K562 (cell line): Measurements from ENCODE around the gene PGPEP1. TPM values are rescaled to one million over a fixed set of nuclear protein-coding genes. Genes with fewer than 3 reads are reported as not detected.

Experiments
- ARHGAP35 ChIP-seq: fragments of 450-650 bp; IDR thresholded peaks from 2 replicates; pipeline ENCODE4 v1.6.1; 2018; ENCODE audit not compliant: partially characterized antibody
- CCNT2 ChIP-seq: IDR thresholded peaks from 2 replicates; pipeline ENCODE4 v1.6.1; 2011; ENCODE audit warnings: borderline replicate concordance, low read depth, mild to moderate bottlenecking, moderate library complexity, mixed read lengths, low read length; ENCODE audit not compliant: insufficient read length; ENCODE audit errors: extremely low read depth
- CHD2 ChIP-seq: IDR thresholded peaks from 2 replicates; pipeline ENCODE4 v1.6.1; 2011; ENCODE audit warnings: low read depth, low read length
- ELF1 ChIP-seq: fragments of 200-800 bp; sonication (Bioruptor generic); IDR thresholded peaks from 2 replicates; pipeline ENCODE4 v1.6.1; 2016; ENCODE audit warnings: missing genetic modification characterization, missing compliant biosample characterization
- FOXJ2 ChIP-seq: fragments of 200-800 bp; sonication (Bioruptor generic); IDR thresholded peaks from 2 replicates; pipeline ENCODE4 v1.6.1; 2016; ENCODE audit warnings: missing genetic modification characterization, missing compliant biosample characterization
- HEY1 ChIP-seq: fragments of 250-450 bp; sonication (Bioruptor Pico); IDR thresholded peaks from 2 replicates; pipeline ENCODE4 v1.5.0; 2020; ENCODE audit warnings: mild to moderate bottlenecking, moderate library complexity, borderline replicate concordance
- HIVEP1 ChIP-seq: fragments of 250-450 bp; sonication (Bioruptor Pico); IDR thresholded peaks from 2 replicates; pipeline ENCODE4 v1.4.0; 2020; ENCODE audit warnings: mild to moderate bottlenecking
- MAZ ChIP-seq, 2 experiments: fragments of 450-650 bp in 1 of 2; sonication (generic) in 1 of 2; formaldehyde crosslinking; IDR thresholded peaks in 1 of 2; conservative IDR thresholded peaks in 1 of 2; 2 replicates each; pipeline versions ENCODE4 v1.4.0 to v1.5.0; 2020; ENCODE audit warnings: mild to moderate bottlenecking in 1 of 2, missing genetic modification reagents in 1 of 2
- NCOA1 ChIP-seq: fragments of 450-650 bp; IDR thresholded peaks from 2 replicates; pipeline ENCODE4 v1.6.1; 2016; ENCODE audit warnings: low read depth
- PREB ChIP-seq: sonication (generic); formaldehyde crosslinking; IDR thresholded peaks from 2 replicates; pipeline ENCODE4 v1.8.1; 2023; ENCODE audit warnings: mild to moderate bottlenecking, missing genetic modification reagents
- RBFOX2 ChIP-seq: fragments of 200-400 bp; formaldehyde crosslinking; IDR thresholded peaks from 2 replicates; pipeline ENCODE4 v1.6.1; 2017; ENCODE audit warnings: low read depth, mild to moderate bottlenecking, low read length, moderate library complexity
- REST ChIP-seq, 2 experiments: fragments of 450-650 bp; formaldehyde crosslinking in 1 of 2; IDR thresholded peaks; 2 replicates each; pipeline versions ENCODE4 v1.4.0 to v1.6.1; 2014 to 2020; ENCODE audit warnings: mild to moderate bottlenecking in 2 of 2, borderline replicate concordance in 1 of 2, low read depth in 1 of 2
- SAFB ChIP-seq: fragments of 200-400 bp; formaldehyde crosslinking; IDR thresholded peaks from 2 replicates; pipeline ENCODE4 v1.6.1; 2017; ENCODE audit warnings: low read depth, low read length, borderline replicate concordance
- TAF9B ChIP-seq: fragments of 450-650 bp; IDR thresholded peaks from 2 replicates; pipeline ENCODE4 v1.6.1; 2018; ENCODE audit warnings: mild to moderate bottlenecking; ENCODE audit not compliant: partially characterized antibody
- ZNF311 ChIP-seq: fragments of 250-450 bp; sonication (Bioruptor Pico); IDR thresholded peaks from 2 replicates; pipeline ENCODE4 v1.4.0; 2020; ENCODE audit warnings: mild to moderate bottlenecking, moderate library complexity
- ZNF639 ChIP-seq, 2 experiments: fragments of 200-800 bp in 1 of 2; sonication (Bioruptor generic) in 1 of 2; sonication (generic) in 1 of 2; formaldehyde crosslinking in 1 of 2; IDR thresholded peaks in 1 of 2; conservative IDR thresholded peaks in 1 of 2; 2 replicates each; pipeline versions ENCODE4 v1.5.0 to v1.6.1; 2016 to 2020; ENCODE audit warnings: missing compliant biosample characterization in 1 of 2, missing genetic modification characterization in 1 of 2, missing genetic modification reagents in 1 of 2
- polyA plus RNA-seq, 8 experiments: library from polyadenylated mRNA; depleted of rRNA in 4 of 8; stranded (reverse) in 5 of 8; unstranded in 3 of 8; fragments of >200 nt; fragmentation: Nextera tagmentation in 2 of 8; fragmentation: Illumina TruSeq in 1 of 8; extraction: Ambion mirVana in 2 of 8; extraction: Trizol in 1 of 8; gene quantifications; 2 replicates each; pipeline versions ENCODE4 v1.2.1 to v1.2.3, GENCODE V29; 2011 to 2014; ENCODE audit warnings: inconsistent platforms in 1 of 8, missing spikeins in 1 of 8
- total RNA-seq, 7 experiments: library from RNA; depleted of rRNA in 6 of 7; stranded (reverse); fragments of >200 nt in 6 of 7; fragmentation: Illumina TruSeq in 2 of 7; extraction: Trizol in 2 of 7; gene quantifications; 2 replicates each; pipeline versions ENCODE4 v1.2.1 to v1.2.3, GENCODE V29; 2011 to 2021; ENCODE audit warnings: low replicate concordance in 1 of 7

The PGPEP1 gene
- total and polyA plus RNA-seq, 9 of the 15 experiments (the other 6 are each of a cell fraction or from before 2014, with no cell fraction given) = 10.0 to 69.6 (median 33.5) TPM

GRCh38 chr19:18322759-18323460, 17.5 kb upstream of the PGPEP1 start, which contains the start of gene LSM4 (continued):
- TF ChIP-seq CHD2 (peak; percentile 80), REST (IDR thresholded peaks at IDR 0.05; ENCODE audit: borderline replicate concordance) (peak; percentile 39; the same call in 1 of the 2 replicates), REST (CRISPR knock-in tag; IDR thresholded peaks at IDR 0.05; ENCODE audit: low read depth) (no peak), MAZ (CRISPR knock-in tag; conservative IDR thresholded peaks at IDR 0.05 in 1 of 2, IDR thresholded peaks at IDR 0.05 in 1 of 2) (peak; percentile 62 to 92), HIVEP1 (CRISPR knock-in tag) (no peak), SAFB (0 out of 2 replicates have a peak, but pooled peaks have one; percentile 6), ELF1 (tag) (peak; percentile 75), RBFOX2 (peak; percentile 99), PREB (CRISPR knock-in tag) (no peak), ZNF639 (CRISPR knock-in tag; conservative IDR thresholded peaks at IDR 0.05 in 1 of 2, IDR thresholded peaks at IDR 0.05 in 1 of 2) (peak in 1 of 2 experiments; percentile 87; a peak in 2 of 4 replicates), NCOA1 (no peak), CCNT2 (peak; percentile 71), ARHGAP35 (no peak), ZNF311 (CRISPR knock-in tag) (no peak), TAF9B (peak; percentile 8), FOXJ2 (tag) (0 out of 2 replicates have a peak, but pooled peaks have one; percentile 9), HEY1 (0 out of 2 replicates have a peak, but pooled peaks have one; percentile 45)
